GM18508 (cell line): Measurements from ENCODE around the gene FILIP1L.
A peak's percentile ranks its signal among the peaks of the same experiment; 100 is the strongest.
"Not testable (repeated sequence)": the region's sequence is repeated elsewhere in the genome, so short reads cannot be mapped to it uniquely, and the experiment has no call there.

Source experiments
- ATAC-seq: cut with Tn5 transposase; IDR thresholded peaks from one replicate; pipeline ENCODE4 v1.9.1; 2021; ENCODE audit warnings: moderate number of reproducible peaks; ENCODE audit not compliant: insufficient read depth, unreplicated experiment

Gene FILIP1L

DNA sequence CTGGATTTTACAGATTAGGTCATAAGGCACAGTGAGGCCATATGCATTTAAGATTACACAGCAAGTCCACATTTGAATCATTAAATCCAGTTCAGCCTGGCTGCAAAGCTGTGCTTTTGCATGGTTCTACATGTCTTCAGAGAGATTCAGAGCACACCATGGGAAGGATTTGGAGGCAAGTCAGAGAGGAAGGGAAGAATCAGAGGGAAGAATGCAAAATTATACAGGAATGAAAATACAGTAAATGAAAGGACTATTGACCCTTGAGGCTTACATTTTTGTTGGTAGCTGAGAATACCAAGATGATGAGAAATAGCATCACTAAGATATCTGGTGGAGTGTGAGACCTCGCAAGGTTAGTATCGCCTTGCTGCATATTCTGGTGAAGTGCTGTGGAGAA lies 13.9 kb downstream of the FILIP1L start:
- ATAC-seq = no peak

DNA sequence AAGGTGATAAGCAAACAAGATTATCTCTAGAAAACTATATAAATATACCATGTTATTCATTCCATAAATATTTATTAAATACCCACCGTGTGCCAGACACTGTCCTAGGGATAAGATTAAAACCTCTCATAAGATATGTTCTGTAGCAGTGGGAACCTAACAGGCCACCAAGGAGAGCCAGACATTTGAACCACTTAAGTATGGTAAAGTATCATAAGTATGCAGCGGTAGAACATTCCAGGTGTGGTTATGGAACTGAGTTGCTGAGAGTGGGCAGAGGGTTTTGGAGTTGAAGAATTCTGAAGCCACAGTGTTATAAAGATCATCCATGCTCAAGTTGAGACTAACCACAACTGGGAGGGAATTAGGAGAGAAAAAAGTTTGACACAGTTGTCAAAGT lies 14.7 kb downstream of the FILIP1L start:
- ATAC-seq = no peak

DNA sequence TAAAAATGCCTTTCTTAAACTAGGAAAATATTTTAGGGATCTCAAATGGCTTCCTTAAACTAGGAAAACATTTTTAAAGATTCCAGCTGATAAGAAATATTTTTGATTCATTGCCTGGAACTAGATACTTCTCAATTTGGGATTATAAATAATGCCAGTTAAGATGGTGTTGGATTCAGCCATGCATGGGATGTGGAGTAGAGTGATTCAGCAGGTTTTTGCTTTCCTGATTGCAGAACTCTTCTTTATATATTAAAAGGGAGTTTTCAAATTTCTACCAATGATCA lies 15.6 kb downstream of the FILIP1L start:
- no peak for ATAC-seq

DNA sequence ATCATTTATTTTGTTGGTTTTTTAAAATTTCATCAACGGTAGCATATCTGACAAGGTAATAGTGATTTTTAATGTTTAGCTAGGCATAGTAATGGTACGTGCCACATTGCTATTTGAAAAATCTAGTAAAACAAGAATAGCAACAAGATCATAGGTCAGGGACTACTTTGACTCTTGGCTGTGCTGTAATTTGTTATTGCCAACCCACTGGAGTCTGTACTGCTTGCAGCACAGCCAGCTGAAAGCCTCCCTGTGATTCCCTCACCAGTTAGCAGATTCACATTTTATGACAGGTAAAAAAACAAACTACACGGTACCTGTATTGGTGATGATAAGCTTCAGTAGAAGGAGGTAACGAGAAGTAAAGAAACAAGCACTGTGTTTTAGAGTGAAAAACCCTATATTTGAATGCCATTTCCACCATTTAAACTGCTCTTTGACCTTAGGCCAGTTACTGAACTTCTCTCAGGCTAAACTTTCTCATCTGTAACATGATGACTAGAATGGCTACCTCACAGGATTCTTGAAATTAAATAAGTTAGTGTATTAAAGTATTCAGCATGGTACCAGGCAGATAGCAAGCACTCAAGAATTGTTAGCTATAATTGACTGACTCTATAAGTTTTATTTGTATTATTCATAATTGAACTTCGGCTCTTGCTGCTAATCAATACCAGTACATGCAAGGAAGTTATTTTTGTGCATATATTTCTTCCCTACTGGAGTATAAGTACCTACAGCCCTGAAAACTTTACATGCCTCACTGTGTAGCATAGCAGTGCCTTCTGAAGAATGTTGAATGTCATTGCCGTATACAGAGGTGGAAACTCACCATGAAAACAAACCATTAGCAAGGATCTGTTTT lies 16.1 kb downstream of the FILIP1L start:
- no peak for ATAC-seq

DNA sequence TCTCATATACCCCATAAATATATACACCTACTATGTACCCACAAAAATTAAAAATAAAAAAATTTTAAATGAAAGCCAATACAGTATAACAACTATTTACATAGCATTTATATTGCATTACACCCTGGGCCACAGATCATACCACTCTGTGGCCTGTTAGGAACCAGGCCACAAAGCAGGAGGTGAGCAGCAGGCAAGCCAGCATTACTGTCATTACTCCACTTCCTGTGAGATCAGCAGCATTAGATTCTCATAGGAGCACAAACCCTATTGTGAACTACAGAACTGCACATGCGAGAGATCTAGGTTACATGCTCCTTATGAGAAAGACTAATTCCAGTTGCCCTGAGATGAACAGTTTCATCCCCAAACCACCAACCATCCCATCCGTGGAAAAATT lies 17.4 kb downstream of the FILIP1L start:
- no peak for ATAC-seq

DNA sequence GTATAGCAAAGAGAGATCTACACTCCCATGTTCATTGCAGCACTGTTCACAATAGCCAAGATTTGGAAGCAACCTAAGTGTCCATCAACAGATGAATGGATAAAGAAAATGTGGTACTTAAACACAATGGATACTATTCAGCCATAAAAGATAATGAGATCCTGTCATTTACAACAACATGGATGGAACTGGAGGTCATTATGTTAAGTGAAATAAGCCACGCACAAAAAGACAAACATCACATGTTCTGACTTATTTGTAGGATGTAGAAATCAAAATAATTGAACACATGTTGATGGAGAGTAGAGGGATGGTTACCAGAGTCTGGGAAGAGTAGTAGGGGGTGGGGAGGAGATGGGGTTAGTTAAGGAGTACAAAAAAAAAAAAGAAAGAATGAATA lies 18.0 kb downstream of the FILIP1L start:
- not testable (repeated sequence) for ATAC-seq

DNA sequence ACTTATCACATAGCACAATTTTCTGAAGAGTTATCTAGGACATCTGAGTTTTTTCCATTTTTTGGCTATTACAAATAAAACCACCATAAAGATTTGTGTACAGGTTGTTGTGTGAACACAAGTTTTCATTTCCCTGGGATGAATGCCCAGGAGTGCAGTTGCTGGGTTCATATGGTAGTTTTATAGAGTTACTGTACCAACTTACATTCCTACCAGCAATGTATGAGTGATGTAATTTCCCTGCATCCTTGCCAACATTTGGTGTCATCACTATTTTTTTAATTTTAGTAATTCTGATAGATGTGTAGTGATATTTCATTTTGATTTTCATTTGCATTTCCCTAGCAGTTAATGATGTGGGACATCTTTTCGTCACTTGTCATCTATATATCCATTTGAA lies 20.5 kb downstream of the FILIP1L start:
- no peak for ATAC-seq

DNA sequence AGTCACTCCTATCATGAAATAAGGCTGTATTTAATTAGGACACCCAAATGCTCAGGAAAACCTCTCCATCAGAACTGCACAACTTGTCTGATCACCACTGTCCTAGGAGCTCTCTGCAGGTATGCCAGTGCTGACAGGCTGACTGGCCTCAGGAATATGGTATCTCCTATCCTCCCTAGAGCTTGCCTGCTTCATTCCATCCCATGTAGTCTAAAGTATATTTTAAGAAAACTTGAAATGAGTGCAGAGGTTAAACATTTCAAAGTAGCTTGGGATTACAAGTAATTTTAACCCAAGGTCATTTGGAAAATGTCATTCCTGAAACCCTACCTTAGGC lies 23.7 kb downstream of the FILIP1L start:
- ATAC-seq = no peak

DNA sequence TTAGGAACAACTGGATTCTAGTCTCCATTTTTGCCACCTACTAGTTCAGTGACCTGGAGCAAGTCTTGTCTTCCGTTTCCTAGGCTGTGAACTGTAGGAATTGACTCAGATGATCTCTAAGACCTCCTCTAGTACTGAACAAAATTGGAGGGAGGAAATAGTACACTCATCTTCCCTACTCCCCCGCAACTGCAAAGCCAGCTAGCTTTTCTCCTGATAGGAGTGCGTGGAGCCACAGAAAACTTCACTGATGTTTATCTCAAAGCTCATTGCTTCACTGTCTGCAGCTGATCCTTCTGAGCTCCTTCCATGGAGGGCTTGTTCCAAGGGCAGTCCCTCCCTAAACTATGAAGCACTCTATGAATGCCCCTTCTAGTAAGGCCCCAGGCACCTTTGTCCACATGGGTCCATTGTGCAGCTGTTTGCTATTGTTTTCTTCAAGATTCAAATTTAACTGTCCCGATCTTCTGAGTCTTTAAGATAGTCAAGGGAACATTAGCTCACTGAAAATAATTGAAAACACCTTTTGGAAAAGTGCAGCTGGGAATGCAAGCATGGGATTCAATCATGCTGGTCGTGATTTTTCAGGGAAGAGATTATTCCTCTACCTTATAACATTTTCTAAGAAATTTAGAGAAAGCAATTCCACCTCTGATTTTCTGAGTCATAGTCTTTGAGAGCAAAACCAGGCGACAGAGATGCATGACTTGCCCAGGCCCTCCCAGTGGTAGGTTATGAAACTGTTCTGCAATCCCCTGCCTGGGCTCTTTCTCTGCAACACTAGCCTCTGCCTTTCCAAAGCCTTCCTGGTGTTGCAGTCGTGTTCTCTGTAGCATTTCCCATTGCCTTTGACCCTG lies 24.3 kb downstream of the FILIP1L start:
- peak; percentile 39 for ATAC-seq

DNA sequence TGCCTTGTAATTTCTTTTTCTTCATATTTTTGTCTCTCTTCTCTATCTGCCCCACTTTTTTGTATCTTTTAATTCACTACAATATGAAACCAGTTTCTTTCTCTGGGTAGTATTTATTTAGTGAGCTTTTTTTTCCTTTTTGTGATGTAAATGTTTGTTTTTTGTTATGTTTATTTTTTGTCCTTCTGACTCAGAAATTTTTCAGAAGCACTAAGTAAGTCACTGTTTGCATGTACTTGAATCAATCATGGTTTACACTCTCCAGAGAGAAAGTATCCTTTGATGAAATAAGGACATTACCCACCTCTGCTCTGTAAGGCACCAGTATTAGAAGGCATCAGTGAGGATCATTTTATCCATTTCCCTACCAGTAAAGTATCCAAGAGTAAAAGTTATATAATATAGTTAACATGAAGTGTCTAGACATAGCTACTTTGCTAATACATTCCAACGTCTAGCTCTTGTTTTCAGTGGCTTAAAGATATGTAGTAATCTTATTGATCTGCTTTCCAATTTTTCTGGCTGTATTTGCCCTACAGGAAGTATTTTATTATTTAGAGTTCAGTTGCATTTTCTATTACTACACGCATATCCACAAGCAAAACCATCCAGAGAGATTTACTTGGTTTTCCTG lies 25.4 kb downstream of the FILIP1L start:
- ATAC-seq = no peak

DNA sequence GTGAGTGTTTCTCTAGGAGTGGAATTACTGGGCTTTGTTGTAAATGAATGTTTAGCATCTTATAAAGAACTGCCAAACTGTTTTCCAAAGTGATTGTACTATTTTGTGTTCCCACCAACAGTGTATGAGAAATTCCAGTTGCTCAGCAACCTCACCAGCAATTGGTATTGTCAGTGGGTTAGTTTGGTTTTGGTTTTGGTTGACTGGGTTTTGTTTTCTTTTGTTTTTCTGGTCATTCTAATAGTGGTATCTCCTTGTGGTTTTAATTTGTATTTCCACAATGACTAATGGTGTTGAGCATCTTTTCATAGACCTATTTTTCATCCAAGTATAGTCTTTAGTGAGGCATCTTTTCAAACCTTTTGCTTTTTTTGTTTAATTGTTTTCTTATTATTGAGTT lies 27.1 kb downstream of the FILIP1L start:
- ATAC-seq = peak; percentile 95

DNA sequence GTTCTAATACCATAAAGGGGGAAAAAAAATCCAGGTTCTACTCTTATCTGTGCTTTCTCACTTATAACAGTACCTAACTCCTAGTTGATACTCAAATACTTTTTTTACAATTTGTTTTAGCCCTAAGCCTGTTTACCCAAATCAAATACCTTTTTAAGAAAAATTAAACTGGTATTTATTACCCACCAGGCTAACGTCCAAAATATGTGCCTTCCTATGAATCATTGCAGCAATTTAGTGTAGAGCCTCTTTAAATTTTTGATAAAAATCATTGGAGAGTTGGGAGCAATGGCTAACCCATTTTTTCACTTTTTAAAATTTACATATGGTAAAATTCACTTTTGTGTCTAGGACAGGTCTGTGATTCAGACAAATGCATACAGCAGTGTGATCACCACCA lies 27.9 kb downstream of the FILIP1L start:
- ATAC-seq = no peak

DNA sequence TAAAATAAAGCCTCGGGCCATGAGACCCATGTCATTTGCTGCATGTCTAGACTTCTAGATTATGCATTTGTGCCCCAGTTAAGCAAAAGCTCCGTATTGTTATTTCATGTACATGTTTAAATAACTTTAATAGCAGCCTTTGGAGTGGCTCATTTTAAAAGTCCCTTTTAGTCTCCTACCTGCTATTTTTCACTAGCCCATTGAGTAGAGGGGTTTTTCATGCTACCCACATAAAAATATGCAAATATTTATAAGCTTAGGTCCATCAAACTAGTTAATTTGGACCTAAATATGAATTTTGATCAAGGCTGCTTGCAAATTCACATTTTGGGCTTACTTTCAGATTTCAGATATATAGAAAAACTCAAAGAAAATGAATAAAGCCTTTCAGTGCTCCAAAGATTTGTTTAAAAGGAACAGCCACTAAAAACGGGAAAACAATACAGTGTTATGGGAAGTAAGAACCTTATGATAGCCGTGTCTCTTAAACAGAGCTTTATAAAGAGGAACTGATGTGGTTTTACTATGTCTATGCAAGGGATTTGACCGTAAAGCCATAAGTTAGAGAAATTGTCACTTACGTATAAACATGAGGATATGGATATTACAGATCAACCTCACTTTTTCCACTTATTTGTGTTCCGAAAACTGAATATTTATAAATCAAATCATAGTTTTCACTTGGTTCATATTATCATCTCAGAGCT lies 30.0 kb downstream of the FILIP1L start:
- ATAC-seq = no peak

DNA sequence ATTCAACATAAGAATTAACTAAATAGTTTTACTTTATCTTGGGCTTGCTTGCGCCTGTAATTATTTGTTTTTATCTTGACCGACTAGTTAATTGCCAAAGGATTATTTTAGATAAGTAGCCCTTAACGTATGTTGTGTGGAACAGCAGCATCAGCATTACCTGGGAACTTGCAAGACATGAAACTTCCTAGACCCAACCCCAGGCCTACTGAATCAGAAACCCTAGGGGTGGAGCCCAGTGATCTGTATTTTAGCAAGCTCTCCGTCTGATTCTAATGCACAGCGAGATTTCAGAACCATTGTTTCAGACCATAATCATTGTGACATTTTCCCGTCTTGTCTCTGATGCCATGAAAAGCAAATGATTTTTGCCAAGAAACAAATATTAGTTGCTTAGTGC lies 31.1 kb downstream of the FILIP1L start:
- no peak for ATAC-seq

DNA sequence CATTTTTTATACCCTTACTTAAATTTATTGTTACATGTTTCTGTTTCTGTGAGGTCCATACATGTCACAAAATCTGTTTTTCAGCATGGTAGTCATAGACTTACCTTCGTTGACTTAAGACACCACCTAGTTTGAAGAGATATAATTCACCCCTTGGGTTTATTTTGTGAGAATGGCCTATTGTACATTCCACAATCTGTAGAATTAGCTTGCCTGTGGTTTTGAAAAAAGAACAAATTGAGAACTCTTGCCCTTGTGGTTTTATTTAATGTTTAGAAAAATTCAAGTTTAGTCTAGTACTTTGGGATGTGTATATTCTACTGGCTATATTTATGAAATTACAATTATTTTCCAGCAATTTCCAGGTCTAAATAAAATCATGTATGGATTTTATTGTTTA lies 31.6 kb downstream of the FILIP1L start:
- ATAC-seq = no peak

DNA sequence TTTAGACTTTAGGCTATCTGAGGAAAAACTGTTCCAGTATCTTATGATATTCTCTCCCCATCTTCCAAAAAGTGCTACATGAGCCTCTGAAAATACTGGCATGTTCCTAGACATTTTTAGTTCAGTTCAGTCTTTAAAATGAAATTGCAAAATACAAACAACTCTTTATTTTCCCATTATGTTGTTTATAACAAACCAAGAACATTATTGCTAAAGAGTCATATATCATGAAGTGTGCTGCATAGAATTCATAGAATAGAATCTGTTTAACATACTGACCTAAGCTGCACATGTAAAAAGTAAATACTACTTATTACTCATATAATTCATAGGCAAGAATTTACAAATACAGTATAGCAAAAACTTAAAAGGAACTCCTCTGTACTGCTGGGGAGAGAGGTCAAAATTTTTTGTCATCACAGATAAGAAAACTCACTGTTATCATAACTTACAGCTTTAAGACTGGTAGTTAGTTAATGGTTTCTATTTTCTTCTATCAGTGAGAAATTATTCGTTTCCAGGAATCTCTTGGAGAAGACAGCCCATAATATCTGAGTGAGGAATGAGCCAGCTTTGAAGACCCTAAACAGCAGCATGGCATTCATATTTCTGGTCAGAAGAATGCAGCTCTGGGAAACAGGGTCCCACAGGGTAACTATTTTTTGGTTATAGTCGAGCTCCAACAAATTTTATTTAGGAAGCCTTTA lies 32.2 kb downstream of the FILIP1L start:
- ATAC-seq = no peak

DNA sequence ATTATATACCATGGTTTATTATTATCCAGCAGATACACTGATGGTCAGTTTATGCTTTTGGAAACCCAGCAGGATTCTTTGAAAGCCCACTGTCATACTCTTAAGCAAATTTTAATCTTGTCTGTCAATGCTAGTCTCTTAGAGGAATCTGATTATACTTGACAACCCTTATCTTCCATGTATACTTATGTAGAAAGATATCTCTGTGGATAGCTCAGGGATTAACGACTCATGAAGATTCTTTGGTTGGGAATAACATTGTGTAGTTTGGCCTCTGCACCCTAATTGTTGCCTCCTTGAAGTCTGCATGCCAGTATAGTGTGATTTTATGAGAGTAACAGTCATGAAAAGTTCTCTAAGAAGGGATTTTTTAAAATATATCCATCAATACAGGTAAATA lies 33.0 kb downstream of the FILIP1L start:
- ATAC-seq = no peak

DNA sequence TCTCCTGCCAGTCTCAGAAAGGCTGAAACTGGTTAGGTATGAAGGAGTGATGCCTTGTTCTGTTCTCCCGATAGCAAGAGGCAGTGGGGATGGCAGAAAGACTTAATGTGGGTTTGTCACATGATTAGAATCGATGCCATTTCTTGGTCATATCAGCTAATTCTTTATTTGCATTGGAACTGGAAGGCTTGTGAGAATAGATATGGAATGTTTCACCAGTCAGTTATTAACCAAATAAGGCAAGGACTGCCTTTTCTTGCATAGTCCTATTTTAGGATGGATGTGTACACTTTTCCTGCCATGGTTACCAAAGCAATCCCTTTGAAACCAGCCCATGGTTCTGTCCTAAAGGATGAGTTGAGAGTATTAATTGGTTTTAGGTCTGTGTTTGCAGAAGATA lies 33.7 kb downstream of the FILIP1L start:
- ATAC-seq = no peak

DNA sequence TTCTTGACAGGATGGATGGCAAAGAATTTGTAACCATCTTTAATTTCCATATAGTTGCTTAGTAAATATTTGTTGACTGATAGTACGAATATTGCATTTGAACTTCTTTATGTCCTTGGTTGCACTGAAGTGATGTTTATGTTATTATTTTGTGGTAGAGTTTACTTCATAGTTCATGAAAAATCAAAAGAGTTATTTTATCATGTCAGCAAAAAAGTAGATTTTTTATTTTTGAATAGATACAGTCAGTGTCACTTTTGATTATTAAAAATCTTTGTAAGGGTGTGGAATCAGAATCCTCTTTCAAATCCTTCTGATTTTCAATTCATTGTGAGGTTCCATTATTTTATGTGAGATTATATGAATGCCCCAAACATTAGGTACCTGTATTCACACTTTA lies 35.0 kb downstream of the FILIP1L start:
- ATAC-seq = no peak
